NCI-H2107 treated with DMSO at 0.1 percent for 48 hours (cell line): ENCODE results near the gene ANXA2R.
"Not testable (repeated sequence)": the region's sequence is repeated elsewhere in the genome, so short reads cannot be mapped to it uniquely, and the experiment has no call there.

Experiments used
- DNase-seq: peaks from one replicate; lab custom pipeline; 2025; ENCODE audit not compliant: unreplicated experiment; lab: John Stamatoyannopoulos, UW

The ANXA2R gene

GRCh38 chr5:43036409-43036808 lies 3.7 kb downstream of the ANXA2R start:
- no peak for DNase-seq

DNA sequence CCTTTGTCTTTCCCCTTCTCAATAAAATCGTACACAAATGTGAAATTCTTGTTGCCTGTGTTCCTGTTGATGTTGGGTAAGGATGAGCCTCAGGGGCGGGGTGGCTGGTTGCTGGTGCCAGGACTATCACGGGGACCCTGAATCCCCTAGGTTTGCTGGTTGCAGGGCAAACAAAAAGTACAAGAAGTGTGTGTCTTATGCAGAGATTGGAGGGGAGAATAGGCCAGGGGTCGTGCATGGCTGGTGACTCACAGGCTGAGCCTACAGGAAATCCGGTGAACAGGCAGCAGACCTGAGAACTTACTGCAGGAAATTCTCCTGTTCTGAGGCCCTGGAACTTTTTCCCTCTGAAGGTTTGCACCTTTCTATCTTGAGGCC lies 5.5 kb downstream of the ANXA2R start:
- no peak for DNase-seq

- no peak for DNase-seq
Observed at GRCh38 chr5:43033841-43034590, 6.1 kb downstream of the ANXA2R start.

DNA sequence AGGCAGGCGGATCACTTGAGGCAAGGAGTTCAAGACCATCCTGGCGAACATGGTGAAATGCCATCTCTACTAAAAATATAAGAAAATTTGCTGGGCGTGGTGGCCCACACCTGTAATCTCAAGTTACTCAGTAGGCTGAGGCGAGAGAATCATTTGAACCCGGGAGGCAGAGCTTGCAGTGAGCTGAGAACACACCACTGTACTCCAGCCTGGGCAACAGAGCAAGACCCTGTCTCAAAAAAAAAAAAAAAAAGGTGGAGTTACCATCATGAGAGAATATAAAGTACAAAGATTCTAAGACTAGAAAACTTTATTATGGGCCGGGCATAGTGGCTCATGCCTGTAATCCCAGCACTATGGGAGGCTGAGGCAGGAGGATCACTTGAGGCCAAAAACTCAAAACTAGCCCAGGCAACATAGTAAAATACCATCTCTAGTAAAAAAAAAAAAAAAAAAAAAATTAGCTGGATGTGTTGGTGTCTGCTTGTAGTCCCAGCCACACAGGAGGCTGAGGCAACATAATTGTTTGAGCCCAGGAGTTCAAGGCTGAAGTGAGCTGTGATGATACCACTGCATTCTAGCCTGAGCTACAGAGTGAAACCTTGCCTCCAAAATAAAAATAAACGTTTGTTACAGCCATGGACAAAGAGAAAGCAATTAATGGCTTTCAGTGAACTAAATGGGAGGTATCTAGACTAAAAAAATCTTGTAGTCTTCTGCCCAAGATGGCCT lies 12.9 kb downstream of the ANXA2R start:
- no peak for DNase-seq

DNA sequence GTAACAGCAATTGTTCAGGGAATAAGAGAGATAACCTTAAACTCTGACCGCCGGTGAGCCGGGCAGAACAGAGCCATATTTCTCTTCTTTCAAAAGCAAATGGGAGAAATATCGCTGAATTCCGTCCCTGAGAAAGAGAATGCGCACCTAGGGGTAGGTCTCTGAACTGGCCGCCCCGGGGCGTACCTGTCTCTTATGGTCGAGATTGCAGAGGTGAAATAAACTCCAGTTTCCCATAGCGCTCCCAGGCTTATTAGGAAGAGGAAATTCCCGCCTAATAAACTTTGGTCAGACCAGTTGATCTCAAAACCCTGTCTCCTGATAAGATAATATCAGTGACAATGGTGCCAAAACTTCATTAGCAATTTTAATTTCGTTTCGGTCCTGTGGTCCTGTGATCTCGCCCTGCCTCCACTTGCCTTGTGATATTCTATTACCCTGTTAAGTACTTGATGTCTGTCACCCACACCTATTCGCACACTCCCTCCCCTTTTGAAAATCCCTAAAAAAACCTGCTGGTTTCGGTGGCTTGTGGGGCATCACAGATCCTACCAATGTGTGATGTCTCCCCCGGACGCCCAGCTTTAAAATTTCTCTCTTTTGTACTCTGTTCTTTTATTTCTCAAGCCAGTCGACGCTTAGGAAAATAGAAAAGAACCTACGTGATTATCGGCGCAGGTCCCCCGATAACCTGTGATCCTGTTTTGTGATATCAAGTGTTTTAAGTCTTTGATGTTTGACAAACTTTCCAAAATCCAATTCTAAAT lies 14.8 kb downstream of the ANXA2R start:
- not testable (repeated sequence) for DNase-seq

GRCh38 chr5:43024217-43024616 lies 15.9 kb downstream of the ANXA2R start:
- no peak for DNase-seq

DNA sequence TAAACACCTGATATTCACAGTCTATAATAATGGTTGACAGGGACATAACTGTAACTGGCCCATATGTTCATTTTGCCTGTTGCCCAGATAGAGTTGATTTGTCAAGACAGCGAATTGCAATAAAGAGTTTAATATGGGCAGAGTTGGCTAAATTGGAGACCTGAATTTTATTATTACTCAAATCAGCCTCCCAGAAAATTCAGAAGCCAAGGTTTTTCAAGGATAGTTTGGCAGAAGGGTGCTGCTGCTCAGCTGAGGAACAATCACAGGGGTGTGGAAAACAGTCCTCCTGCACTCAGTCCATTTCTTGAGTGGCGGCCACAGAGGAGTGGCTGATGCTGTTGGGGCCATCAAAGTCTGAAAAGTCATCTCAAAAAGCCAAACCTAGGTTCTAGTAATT lies 19.0 kb downstream of the ANXA2R start:
- DNase-seq: no peak

DNA sequence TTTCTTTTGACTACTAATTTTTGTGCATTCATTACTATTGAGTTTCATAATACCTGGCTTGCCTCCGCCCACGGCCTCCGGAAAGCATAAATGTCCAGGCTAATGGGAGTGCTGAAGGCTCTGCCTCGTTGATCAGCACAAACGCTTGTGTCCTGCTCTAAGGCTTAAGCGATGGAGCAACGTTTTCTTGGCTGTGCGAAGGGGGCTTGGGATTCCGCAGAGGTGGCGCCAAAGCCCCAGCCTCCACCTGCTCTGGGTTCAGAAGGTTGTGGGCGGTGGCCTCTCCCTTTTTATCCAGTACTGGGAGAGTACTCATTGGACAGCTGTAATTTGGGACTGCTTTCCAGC lies 19.7 kb downstream of the ANXA2R start:
- DNase-seq: peak; percentile 60

DNA sequence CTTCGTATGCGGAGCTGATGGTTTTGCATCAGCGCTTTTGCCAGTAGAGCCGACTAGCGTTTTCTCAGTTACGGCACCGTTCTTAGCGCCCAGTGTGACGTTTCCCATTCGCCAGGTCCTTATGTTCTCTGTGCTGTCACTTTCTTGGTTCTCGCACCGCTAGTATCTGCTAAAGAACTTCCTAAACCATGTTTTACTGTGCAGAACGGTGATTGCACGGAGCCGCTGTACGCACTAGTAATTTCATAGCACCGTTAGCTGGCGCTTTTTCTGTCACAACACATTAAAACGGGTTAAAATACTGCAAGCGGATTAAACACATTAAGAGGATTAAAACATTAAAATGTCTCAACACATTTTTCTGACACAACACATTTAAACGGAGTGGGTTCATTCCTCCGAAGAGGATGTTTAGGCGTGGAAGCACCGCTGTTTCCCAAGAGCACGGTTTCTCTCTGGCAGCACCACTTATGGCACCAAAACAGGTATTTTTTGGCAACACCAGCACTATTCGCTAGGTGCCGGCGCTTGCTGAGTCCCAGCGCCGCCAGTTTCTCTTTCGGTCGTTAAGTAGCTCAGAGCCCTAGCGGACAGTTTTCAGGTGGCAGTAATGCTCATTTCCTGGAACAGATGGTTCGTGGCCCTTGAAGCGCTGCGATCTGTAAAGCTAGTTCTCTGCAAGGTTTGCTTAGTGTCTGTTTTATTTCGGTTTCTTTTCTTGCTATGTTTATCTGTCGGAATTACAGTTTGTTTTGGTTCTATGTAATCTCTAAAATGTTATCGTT lies 20.3 kb downstream of the ANXA2R start:
- DNase-seq: peak; percentile 74

GRCh38 chr5:43019291-43019613 lies 20.9 kb downstream of the ANXA2R start:
- DNase-seq: no peak

DNA sequence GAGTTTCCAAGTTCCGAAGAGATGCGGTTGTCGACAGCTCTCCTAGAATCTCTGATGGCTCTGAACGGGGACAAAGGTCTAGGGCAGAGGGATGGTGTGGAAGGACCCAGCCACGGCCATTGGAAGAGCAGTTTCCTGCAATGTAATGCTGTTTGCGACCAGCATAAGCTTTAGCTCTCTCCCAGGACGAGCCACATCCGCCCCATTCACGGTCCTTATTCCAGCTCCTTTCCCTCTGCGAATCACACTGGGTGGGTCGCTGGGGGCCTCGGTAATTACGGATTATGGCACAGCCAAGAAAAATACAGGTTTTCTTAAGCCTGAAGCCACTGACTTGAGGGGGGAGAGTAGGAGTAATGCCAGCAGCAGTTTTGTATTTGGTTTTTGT lies 22.7 kb downstream of the ANXA2R start:
- DNase-seq: no peak

DNA sequence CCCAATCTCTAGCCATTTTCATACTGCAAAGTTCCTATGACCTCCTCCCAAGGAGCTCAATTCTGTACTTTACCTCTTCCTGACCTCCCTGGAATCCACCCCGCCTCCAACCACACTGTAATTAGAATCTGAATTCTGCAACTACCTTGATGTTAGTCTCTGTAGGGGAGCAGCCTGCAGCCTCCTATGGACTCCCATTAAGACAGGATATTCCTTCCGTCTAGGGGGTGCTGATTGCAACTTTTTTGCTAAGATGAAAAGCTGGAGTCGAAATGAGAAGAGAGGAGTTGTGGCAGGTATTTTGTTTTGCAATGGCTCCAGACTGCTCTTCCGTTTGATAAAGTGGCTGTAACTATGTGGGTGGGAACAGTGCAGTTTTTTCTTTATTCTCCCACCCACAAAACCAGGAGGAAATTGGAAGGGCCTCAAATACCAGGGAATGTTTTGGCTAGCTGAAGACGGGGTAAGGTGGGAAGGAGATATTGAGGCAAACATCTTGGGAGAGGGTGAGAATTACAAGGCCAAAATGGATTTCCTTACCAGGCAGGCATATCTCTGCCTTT lies 23.8 kb downstream of the ANXA2R start:
- DNase-seq: no peak

GRCh38 chr5:43014522-43014921 lies 25.6 kb downstream of the ANXA2R start:
- DNase-seq: no peak

GRCh38 chr5:43010935-43011315 lies 29.2 kb downstream of the ANXA2R start:
- DNase-seq: peak; percentile 16

DNA sequence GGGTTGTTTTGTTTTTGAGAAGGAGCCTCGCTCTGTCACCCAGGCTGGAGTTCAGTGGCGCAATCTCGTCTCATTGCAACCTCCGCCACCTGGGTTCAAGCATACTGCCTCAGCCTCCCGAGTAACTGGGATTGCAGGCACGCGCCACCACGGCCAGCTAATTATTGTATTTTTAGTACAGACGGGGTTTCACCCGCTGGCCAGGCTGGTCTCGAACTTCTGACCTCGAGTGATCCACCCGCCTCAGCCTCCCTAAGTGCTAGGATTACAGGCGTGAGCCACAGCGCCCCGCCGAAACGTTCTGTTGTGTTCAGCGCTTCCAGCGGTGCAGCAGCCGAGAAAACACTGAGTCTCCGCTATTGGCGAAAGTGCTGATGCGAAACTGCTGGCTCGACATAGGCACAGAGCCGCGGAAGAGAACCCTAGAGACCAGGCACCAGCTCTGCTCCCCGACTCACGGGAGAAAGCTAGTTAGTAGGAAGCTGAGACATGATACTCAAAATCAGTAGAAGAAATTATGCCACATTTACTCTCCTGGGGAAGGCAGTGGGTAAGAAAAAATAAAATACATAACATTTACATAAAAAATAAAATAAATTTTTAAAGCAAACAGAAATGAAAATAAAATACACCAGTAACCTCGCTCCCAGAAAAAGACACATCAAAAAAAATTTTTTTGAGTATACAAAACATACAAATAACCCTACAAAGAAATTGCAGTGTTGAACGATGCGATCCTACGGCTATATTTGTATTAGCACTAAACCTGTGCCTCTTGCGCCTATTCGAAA lies 31.6 kb downstream of the ANXA2R start:
- DNase-seq: peak; percentile 96

DNA sequence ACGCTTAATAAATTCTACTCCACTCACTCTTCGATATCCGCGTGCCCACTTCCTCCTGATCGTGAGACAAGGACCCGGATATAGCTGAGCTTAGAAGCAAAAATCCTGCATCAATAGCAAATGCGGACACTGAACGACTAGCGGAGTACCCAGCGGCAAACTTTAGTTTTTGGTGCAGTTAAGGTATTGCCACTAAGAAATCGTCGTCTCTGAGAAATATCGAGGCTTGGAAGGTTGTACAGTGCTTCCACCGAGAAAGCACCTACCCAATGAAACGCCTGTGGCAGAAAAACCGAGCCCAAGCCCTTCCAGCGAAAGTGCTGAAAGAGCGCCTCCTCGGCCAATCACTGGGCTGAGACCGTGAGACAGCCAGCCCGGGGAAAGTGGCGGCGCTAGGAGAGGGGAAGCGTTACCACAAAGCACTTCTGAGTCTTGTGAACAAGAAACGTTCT lies 32.2 kb downstream of the ANXA2R start:
- DNase-seq: peak; percentile 94

GRCh38 chr5:43007246-43007910 lies 32.7 kb downstream of the ANXA2R start:
- peak; percentile 94 for DNase-seq

DNA sequence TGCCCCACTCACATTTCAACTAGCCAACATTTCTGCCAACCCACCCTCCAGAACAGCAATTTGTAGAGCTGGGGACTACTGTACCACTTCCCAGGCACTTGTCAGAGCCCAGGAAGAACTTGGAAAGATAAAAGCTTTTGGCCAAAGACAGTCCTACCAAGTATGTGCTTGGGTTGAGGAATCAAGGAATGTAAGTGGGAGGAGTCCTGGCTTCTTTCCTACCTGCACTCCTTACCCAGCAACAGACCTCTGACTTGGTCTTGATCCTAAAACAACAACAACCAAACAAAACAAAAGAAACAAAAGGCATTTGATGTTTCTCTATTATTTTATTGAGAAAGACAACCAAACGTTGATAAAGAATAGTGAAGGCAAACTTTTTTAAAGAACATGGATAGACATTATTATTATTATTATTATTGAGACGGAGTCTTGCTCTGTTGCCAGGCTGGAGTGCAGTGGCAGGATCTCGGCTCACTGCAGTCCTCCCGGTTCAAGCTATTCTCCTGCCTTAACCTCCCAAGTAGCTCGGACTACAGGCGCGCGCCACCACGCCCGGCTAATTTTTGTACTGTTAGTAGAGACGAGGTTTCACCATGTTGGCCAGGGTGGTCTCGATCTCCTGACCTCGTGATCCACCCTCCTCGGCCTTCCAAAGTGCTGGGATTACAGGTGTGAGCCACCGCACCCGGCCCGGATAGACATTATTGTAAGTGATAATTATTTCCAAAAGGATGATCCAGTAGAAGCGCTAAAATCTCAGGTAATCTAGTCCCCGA lies 33.5 kb downstream of the ANXA2R start:
- DNase-seq: no peak

GRCh38 chr5:43005031-43005430 lies 35.1 kb downstream of the ANXA2R start:
- DNase-seq: no peak
